Bronchial epithelial cell (primary cell): ENCODE data around the gene ZNF319. TPM values are rescaled to one million over a fixed set of nuclear protein-coding genes. Genes with fewer than 3 reads are reported as not detected.

Experiments used
- DNase-seq: peaks from one replicate; pipeline ENCODE4 v3.0.0-alpha.2; 2010; ENCODE audit warnings: low read depth
- FAIRE-seq: peaks from 2 replicates; lab custom pipeline; 2011; peaks lifted over from hg19 to GRCh38; lab: Jason Lieb, UNC
- H3K27me3 ChIP-seq: 2 replicates; pipeline ENCODE4 v1.5.1; 2011; ENCODE audit warnings: low read length; ENCODE audit not compliant: control insufficient read depth, insufficient read depth
- H3K36me3 ChIP-seq: 2 replicates; pipeline ENCODE4 v1.5.1; 2011; ENCODE audit warnings: low read length; ENCODE audit not compliant: control insufficient read depth, insufficient read depth
- H3K4me3 ChIP-seq: 2 replicates; pipeline ENCODE4 v1.5.1; 2011; ENCODE audit warnings: mild to moderate bottlenecking, low read depth, low read length, control low read depth
- CTCF ChIP-seq: IDR thresholded peaks from 2 replicates; pipeline ENCODE4 v1.5.1; 2011; ENCODE audit warnings: mild to moderate bottlenecking, moderate library complexity, low read length, control low read depth, inconsistent platforms; ENCODE audit not compliant: insufficient read depth, severe bottlenecking
- total RNA-seq: library from RNA; depleted of rRNA; stranded (reverse); fragments of >200 nt; gene quantifications from 2 replicates; pipeline ENCODE4 v1.2.1, GENCODE V29; 2014

ZNF319 gene
- total RNA-seq, 1 donor from 2014 or later, result 2.4 TPM

GRCh38 chr16:58028541-58029070, 28.1 kb upstream of the ZNF319 start:
- no peaks in the 10 kb centered on the region for H3K36me3 ChIP-seq
- TF ChIP-seq CTCF, result no peak
- H3K27me3 ChIP-seq, result no peaks in the 10 kb centered on the region
- H3K4me3 ChIP-seq, result no peak overlapping the region
- DNase-seq (no peak), FAIRE-seq (peak; percentile 73)

- no peak for TF ChIP-seq CTCF
- FAIRE-seq (no peak), DNase-seq (no peak)
- H3K27me3 ChIP-seq, result no peaks in the 10 kb centered on the region
- H3K36me3 ChIP-seq, result no peaks in the 10 kb centered on the region
- no peak overlapping the region for H3K4me3 ChIP-seq
Measured at GRCh38 chr16:58027916-58028455, 27.5 kb upstream of the ZNF319 start.

- H3K4me3 ChIP-seq, result peak overlapping the region; percentile 42
- FAIRE-seq, result no peak
Measured at GRCh38 chr16:58027161-58027915, 26.9 kb upstream of the ZNF319 start.

GRCh38 chr16:58026705-58027160, 26.3 kb upstream of the ZNF319 start:
- TF ChIP-seq CTCF, result no peak
- Histone ChIP-seq H3K36me3 (no peaks in the 10 kb centered on the region), H3K27me3 (no peaks in the 10 kb centered on the region), H3K4me3 (peak overlapping the region; percentile 42)
- FAIRE-seq (no peak), DNase-seq (no peak)

More at GRCh38 chr16:58027161-58027915, 26.9 kb upstream of the ZNF319 start:
- H3K27me3 ChIP-seq, result no peaks in the 10 kb centered on the region
- H3K36me3 ChIP-seq, result no peaks in the 10 kb centered on the region
- TF ChIP-seq CTCF, result no peak
- DNase-seq, result peak; percentile 32

- FAIRE-seq (no peak), DNase-seq (no peak)
- H3K27me3 ChIP-seq, result no peaks in the 10 kb centered on the region
- no peak for TF ChIP-seq CTCF
- H3K4me3 ChIP-seq, result peak overlapping the region; percentile 42
- no peaks in the 10 kb centered on the region for H3K36me3 ChIP-seq
Measured at GRCh38 chr16:58026139-58026704, 25.8 kb upstream of the ZNF319 start.
